Heart left ventricle (tissue), 13 donors: Measurements from ENCODE around the gene PILRA.

ENCODE experiments used
- POLR2A ChIP-seq, 2 donors: fragments of 450-650 bp; IDR thresholded peaks; one replicate each; pipeline ENCODE4 v1.6.1; 2017; ENCODE audit warnings: antibody characterized with exemption in 2 of 2, mild to moderate bottlenecking in 2 of 2, moderate library complexity in 2 of 2
- TF ChIP-seq, protein P1 (sequence below), 12 donors: fragments of 200-600 bp; sonication (generic) in 4 of 12; IDR thresholded peaks; one replicate each; pipeline versions ENCODE4 v1.5.0 to v1.8.0; 2018 to 2022; ENCODE audit warnings: antibody characterized with exemption in 12 of 12, mild to moderate bottlenecking in 5 of 12
- donor health status: ischemic (EF 13 %, LVEDD 7.1; RV severe dilation, severe dysfunction).
- donor health status: DM: no; HTN: yes; CAD: no.
- donor health status: DM: no; HTN: no; CAD: no.
- donor health status: ischemic (EF 25% LVEDD 6.9; RV normal size, moderate dysfunction).
- donor health status: ischemic (EF 25% LVEDD 5.7; RV mildly dilated, moderate dysfunction).
- donor health status: ischemic (EF 35%, LVEDD 5.7; RV mildly dilated, moderate dysfunction).
- donor health status: nonischemic (EF 11% LVEDD 7.7; RV severe dilation, severe dysfunction).
- donor health status: DM: yes; HTN: yes; CAD: no.
- donor health status: PGD.
- donor health status: ischemic (EF 29% LVEDD 5.4; RV normal size, mild dysfunction).
- donor health status: nonischemic (EF 23%, LVEDD 6.1; RV moderate dilation, normal function).

DNA sequence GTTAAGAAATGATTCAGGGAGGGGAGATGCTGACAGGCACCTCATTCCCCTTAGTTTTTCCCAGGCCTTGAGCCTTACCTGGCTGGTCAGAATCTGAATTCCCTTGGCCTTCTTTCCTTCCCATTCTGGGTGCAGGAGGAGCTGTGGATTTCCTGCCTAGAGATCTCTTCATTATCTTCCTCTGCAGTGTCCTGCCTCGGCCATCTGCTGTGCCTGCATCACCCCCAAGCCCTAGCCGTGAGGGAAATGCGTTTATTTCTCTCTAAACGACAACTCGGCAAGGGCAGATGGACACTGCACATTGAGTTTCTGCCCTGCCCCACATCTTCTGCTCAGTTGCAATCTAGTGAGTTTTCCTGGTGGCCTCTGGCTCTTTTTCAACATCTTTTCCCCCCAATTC, 28.5 kb downstream of the PILRA start:
- TF ChIP-seq, protein P1, sequence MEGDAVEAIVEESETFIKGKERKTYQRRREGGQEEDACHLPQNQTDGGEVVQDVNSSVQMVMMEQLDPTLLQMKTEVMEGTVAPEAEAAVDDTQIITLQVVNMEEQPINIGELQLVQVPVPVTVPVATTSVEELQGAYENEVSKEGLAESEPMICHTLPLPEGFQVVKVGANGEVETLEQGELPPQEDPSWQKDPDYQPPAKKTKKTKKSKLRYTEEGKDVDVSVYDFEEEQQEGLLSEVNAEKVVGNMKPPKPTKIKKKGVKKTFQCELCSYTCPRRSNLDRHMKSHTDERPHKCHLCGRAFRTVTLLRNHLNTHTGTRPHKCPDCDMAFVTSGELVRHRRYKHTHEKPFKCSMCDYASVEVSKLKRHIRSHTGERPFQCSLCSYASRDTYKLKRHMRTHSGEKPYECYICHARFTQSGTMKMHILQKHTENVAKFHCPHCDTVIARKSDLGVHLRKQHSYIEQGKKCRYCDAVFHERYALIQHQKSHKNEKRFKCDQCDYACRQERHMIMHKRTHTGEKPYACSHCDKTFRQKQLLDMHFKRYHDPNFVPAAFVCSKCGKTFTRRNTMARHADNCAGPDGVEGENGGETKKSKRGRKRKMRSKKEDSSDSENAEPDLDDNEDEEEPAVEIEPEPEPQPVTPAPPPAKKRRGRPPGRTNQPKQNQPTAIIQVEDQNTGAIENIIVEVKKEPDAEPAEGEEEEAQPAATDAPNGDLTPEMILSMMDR (IDR thresholded peaks at IDR 0.05): no peak
- TF ChIP-seq POLR2A (IDR thresholded peaks at IDR 0.05): no peak
